A673 (cell line): ENCODE results near the gene ZBED2.

ENCODE experiments used
- EZH2 ChIP-seq: fragments of 200-600 bp; sonication (generic); IDR thresholded peaks from 2 replicates; pipeline ENCODE4 v1.6.1; 2017; ENCODE audit warnings: borderline replicate concordance, low read depth, mild to moderate bottlenecking, mixed read lengths, antibody characterized with exemption, low read length; ENCODE audit not compliant: poor library complexity, severe bottlenecking
- TF ChIP-seq, protein P1 (sequence below): fragments of 300-800, 200-600 bp; sonication (generic); conservative IDR thresholded peaks from 2 replicates; pipeline ENCODE4 v1.5.1; 2017; ENCODE audit warnings: low read depth, mild to moderate bottlenecking, antibody characterized with exemption, low read length, moderate library complexity, mixed read lengths

DNA sequence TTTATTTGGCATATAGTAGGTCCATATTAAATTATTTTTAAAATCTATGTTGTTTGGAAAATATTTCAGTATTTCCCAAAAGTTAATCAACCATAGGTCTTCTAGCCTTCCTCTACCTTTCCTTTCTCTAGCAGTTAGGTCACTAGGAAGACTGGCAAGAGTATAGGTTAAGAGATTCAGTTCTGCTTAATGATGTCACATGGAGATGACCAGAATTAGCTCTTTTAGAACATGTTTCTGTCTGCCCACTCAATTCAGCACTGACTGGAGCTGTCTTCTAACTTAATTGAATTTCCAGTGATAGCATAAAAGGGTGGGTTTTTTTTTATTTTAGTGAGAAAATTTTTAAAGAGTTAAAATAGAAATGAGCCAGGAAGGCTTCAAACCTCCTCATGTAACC is 23.8 kb upstream of the ZBED2 start:
- TF ChIP-seq, protein P1, sequence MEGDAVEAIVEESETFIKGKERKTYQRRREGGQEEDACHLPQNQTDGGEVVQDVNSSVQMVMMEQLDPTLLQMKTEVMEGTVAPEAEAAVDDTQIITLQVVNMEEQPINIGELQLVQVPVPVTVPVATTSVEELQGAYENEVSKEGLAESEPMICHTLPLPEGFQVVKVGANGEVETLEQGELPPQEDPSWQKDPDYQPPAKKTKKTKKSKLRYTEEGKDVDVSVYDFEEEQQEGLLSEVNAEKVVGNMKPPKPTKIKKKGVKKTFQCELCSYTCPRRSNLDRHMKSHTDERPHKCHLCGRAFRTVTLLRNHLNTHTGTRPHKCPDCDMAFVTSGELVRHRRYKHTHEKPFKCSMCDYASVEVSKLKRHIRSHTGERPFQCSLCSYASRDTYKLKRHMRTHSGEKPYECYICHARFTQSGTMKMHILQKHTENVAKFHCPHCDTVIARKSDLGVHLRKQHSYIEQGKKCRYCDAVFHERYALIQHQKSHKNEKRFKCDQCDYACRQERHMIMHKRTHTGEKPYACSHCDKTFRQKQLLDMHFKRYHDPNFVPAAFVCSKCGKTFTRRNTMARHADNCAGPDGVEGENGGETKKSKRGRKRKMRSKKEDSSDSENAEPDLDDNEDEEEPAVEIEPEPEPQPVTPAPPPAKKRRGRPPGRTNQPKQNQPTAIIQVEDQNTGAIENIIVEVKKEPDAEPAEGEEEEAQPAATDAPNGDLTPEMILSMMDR = no peak
- TF ChIP-seq EZH2 = no peak
